DND-41 (cell line): ENCODE measurements around the gene MIX23.

Experiments
- ATAC-seq: fragments of 200-7000 bp; cut with Tn5 transposase; 3 replicates; pipeline ENCODE4 v1.9.1; 2021; ENCODE audit warnings: low read depth; ENCODE audit not compliant: insufficient read depth
- DNase-seq: peaks from one replicate; pipeline ENCODE4 v3.0.0-alpha.2; 2020
- H2AFZ ChIP-seq: 2 replicates; pipeline ENCODE4 v1.6.0; 2012; ENCODE audit warnings: low read depth, low read length
- H3K27ac ChIP-seq: 2 replicates; pipeline ENCODE4 v1.5.1; 2012; ENCODE audit warnings: low read length, inconsistent platforms
- H3K27me3 ChIP-seq: fragments of 200-600 bp; sonication (generic); 2 replicates; pipeline ENCODE4 v1.6.0; 2012; ENCODE audit warnings: low read length, mild to moderate bottlenecking, inconsistent platforms; ENCODE audit not compliant: insufficient read depth, poor library complexity
- H3K36me3 ChIP-seq: 2 replicates; pipeline ENCODE4 v1.5.1; 2012; ENCODE audit warnings: low read length, inconsistent platforms; ENCODE audit not compliant: insufficient read depth
- H3K4me1 ChIP-seq: 2 replicates; pipeline ENCODE4 v1.5.1; 2012; ENCODE audit warnings: mild to moderate bottlenecking, low read length; ENCODE audit not compliant: insufficient read depth
- H3K4me2 ChIP-seq: 2 replicates; pipeline ENCODE4 v1.6.0; 2012; ENCODE audit warnings: mild to moderate bottlenecking, moderate library complexity, low read length, inconsistent platforms; ENCODE audit not compliant: insufficient read depth
- H3K4me3 ChIP-seq, 2 experiments: fragments of 200-600 bp in 1 of 2; shearing (Covaris generic) in 1 of 2; 2 replicates each; pipeline ENCODE4 v1.5.1; 2012 to 2016; ENCODE audit warnings: inconsistent platforms in 2 of 2, low read length in 2 of 2, mild to moderate bottlenecking in 2 of 2, low read depth in 1 of 2, moderate library complexity in 1 of 2
- H3K79me2 ChIP-seq: 2 replicates; pipeline ENCODE4 v1.6.0; 2012; ENCODE audit warnings: low read length, inconsistent platforms; ENCODE audit not compliant: insufficient read depth
- H3K9ac ChIP-seq: 2 replicates; pipeline ENCODE4 v1.6.0; 2012; ENCODE audit warnings: low read depth, mild to moderate bottlenecking, inconsistent platforms, low read length, moderate library complexity
- H3K9me3 ChIP-seq: 2 replicates; pipeline ENCODE4 v1.5.1; 2012; ENCODE audit warnings: low read length, moderate library complexity, mild to moderate bottlenecking, inconsistent platforms; ENCODE audit not compliant: insufficient read depth, severe bottlenecking
- H4K20me1 ChIP-seq: 2 replicates; pipeline ENCODE4 v1.6.0; 2012; ENCODE audit warnings: low read length; ENCODE audit not compliant: insufficient read depth
- EZH2 ChIP-seq: IDR thresholded peaks from 3 replicates; pipeline ENCODE4 v1.6.1; 2012; ENCODE audit warnings: borderline replicate concordance, low read depth, mild to moderate bottlenecking, moderate library complexity, low read length, inconsistent platforms; ENCODE audit not compliant: severe bottlenecking
- TF ChIP-seq, protein P1 (sequence below): IDR thresholded peaks from 2 replicates; pipeline ENCODE4 v1.5.1; 2012; ENCODE audit warnings: borderline replicate concordance, low read length, moderate library complexity, mild to moderate bottlenecking; ENCODE audit not compliant: poor library complexity, severe bottlenecking; ENCODE audit errors: extremely low read depth

MIX23 gene

DNA sequence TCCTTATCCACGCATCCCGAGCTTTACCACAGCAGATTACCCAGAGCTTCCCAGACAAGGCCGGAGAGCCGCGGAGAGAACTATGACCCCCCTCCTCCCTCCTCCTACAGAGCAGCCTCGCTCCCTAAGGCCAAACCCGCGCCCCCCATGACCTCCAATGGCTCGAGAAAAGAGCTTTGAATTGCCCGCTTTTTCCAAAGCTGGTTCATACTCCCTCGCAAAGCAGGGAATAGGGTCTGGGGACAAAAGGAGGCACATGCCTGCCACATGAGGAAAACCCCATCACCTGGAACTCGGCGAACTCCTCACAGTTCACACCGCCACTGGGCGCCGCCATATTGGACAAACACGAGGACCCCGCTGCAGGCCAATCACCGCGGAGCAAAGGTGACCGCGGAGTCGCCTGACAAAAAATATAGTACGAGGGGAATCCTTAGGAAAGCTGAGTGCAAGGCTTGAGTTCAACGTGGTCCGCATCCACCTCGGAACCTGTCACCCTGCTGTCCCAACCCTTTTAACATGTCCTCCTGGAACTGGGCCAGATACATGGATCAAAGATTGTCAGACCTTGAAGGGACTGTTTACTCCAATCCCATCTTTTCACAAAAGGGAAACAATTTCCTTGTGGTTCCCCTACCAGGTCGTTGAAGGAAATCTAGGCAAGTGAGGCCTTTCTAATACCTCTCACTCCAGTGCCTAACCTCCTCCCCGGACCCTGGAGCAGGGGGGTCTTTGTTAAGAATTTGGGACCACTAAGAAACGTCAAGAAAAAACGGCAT, at the start of gene MIX23:
MIX23 (minus strand) TSS at position 344 of the 779 bp plus-strand sequence; CDS start at position 337, 7 bp downstream.
- peak within 1 kb of the TSS; percentile 75 for H3K27ac ChIP-seq
- no peaks in the 10 kb centered on the region for H3K9me3 ChIP-seq
- peak within 1 kb of the TSS; percentile 73 to 83 for H3K4me3 ChIP-seq
- peak within 1 kb of the TSS; percentile 88 for H2AFZ ChIP-seq
- H3K4me1 ChIP-seq = peaks cover 85% of the 10 kb centered on the region
- DNase-seq (peak; percentile 92), ATAC-seq (peak; percentile 70)
- H4K20me1 ChIP-seq = no peaks in the 10 kb centered on the region
- TF ChIP-seq EZH2 = no peak
- TF ChIP-seq, protein P1, sequence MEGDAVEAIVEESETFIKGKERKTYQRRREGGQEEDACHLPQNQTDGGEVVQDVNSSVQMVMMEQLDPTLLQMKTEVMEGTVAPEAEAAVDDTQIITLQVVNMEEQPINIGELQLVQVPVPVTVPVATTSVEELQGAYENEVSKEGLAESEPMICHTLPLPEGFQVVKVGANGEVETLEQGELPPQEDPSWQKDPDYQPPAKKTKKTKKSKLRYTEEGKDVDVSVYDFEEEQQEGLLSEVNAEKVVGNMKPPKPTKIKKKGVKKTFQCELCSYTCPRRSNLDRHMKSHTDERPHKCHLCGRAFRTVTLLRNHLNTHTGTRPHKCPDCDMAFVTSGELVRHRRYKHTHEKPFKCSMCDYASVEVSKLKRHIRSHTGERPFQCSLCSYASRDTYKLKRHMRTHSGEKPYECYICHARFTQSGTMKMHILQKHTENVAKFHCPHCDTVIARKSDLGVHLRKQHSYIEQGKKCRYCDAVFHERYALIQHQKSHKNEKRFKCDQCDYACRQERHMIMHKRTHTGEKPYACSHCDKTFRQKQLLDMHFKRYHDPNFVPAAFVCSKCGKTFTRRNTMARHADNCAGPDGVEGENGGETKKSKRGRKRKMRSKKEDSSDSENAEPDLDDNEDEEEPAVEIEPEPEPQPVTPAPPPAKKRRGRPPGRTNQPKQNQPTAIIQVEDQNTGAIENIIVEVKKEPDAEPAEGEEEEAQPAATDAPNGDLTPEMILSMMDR = no peak
- peaks cover 13% of the 10 kb centered on the region; the same call in 1 of the 2 replicates for H3K36me3 ChIP-seq
- peak within 1 kb of the TSS; percentile 74 for H3K4me2 ChIP-seq
- H3K9ac ChIP-seq = peak within 1 kb of the TSS; percentile 59
- peaks cover 98% of the 10 kb centered on the region for H3K79me2 ChIP-seq
- H3K27me3 ChIP-seq = no peaks in the 10 kb centered on the region

DNA sequence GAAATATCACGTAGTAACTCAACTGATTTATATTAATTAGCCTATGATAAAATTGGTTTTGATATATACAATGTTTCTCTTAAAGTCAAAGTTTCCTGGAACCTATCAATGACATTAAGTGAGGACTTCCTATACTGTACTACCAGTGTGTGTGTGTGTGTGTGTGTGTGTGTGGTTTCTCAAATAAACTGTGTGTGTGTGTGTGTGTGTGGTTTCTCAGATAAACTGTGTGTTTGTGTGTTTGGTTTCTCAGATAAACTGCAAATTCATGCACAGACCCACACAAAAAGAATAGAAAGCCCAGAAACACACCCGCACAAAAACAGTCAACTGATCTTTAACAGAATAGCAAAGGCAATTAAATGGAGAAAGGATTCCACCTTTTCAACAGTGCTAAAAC, 47.3 kb upstream of the MIX23 start:
- no peak overlapping the region for H3K4me2 ChIP-seq
- H2AFZ ChIP-seq = no peak overlapping the region
- no peaks in the 10 kb centered on the region for H3K27me3 ChIP-seq
- no peak for DNase-seq
- H3K36me3 ChIP-seq = peaks cover 86% of the 10 kb centered on the region
- no peak overlapping the region for H3K9ac ChIP-seq
- no peaks in the 10 kb centered on the region for H3K4me1 ChIP-seq
- peaks cover 14% of the 10 kb centered on the region for H3K79me2 ChIP-seq
- H4K20me1 ChIP-seq = no peaks in the 10 kb centered on the region
- no peaks in the 10 kb centered on the region for H3K9me3 ChIP-seq
- no peak for TF ChIP-seq EZH2
- TF ChIP-seq, protein P1 = no peak
- H3K4me3 ChIP-seq = no peak overlapping the region
- no peak overlapping the region for H3K27ac ChIP-seq
- no peak for ATAC-seq

DNA sequence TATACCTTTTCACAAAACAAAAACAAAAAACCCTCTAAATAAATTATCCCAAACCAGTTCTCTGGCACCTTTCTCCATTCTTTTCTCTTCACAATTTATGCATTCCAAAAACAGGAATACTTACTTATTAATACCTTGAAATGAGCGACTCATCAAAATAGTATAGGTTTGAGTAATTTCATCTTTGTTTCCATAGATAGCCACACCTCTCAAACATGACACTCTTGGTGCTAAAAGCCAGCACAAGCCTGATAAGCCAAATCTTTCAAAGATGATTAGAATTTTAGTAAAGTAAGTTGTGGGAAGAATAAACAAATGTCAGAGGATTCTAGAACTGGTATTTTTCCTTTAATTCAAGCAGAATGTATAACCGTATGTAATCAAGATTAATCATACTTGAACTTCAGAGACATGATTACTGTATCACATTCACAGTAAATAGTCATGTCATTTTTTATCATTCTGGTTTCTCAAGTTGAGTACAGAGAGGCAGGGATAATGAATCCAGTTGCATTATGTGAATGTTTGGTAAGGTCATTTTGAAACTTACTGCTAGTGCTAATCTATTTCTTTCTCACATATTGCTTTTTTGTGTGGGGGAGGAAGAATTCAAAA, 44.9 kb upstream of the MIX23 start:
- Histone ChIP-seq H3K36me3 (peaks cover 83% of the 10 kb centered on the region), H3K4me1 (no peaks in the 10 kb centered on the region), H3K4me2 (no peak overlapping the region), H3K9ac (no peak overlapping the region), H2AFZ (no peak overlapping the region), H3K9me3 (no peaks in the 10 kb centered on the region), H3K4me3 (no peak overlapping the region), H3K79me2 (peaks cover 21% of the 10 kb centered on the region), H3K27me3 (no peaks in the 10 kb centered on the region), H3K27ac (no peak overlapping the region), H4K20me1 (no peaks in the 10 kb centered on the region)
- DNase-seq (no peak), ATAC-seq (no peak)
- TF ChIP-seq, protein P1 = no peak
- no peak for TF ChIP-seq EZH2
